ENCODE measurements around the gene SYTL4. TPM values are rescaled to one million over a fixed set of nuclear protein-coding genes. Genes with fewer than 3 reads are reported as not detected.
"Not testable (repeated sequence)": the region's sequence is repeated elsewhere in the genome, so short reads cannot be mapped to it uniquely, and the experiment has no call there.

SYTL4 gene
- total RNA-seq, 3 donors from 2014 or later (not counting 1 experiment from before 2014, with no cell fraction given), result 0.30 to 0.85 TPM; not detected in 1

DNA sequence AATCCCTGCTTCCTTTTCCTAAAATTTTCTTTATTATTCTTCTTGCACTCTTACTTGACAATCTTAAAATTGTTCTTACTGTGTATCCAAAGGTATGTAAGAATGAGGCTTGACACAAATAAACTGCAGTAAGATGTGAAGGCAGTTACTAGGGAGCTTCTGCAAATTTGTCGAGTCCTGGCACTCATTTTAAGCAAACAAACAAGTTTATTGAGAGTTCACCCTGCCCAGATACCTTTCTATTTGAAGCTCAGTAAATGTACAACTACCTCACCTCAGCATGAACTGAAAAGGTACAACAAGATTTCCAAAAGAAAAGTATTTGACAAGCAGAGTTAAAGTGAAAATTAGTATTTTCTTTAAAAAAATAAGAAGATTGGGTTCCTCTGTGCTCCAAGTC lies 13.3 kb upstream of the SYTL4 start:
- TF ChIP-seq CTCF (IDR thresholded peaks at IDR 0.05), result no peak
- Mint-ChIP-seq H3K4me3 (no peak overlapping the region), H3K9me3 (no peaks in the 10 kb centered on the region), H3K36me3 (no peaks in the 10 kb centered on the region), H3K27me3 (ENCODE audit: low read depth in 2 of 2) (peaks cover 3 to 18% of the 10 kb centered on the region in 2 donors), H3K4me1 (no peaks in the 10 kb centered on the region), H3K27ac (no peak overlapping the region)
- no peaks in the 10 kb centered on the region for H3K36me3 ChIP-seq (ENCODE audit: control insufficient read depth, insufficient read depth, low read length)
- no peaks in the 10 kb centered on the region for H3K27me3 ChIP-seq (ENCODE audit: control insufficient read depth, insufficient read depth, low read length)
- intact Hi-C loops (cut with micrococcal nuclease), result no loop called here
- no peak overlapping the region for H3K27ac ChIP-seq (ENCODE audit: low read length)
- WGBS (ENCODE audit: insufficient coverage), result no CpG with 5 or more reads among the region's 1 CpG
- no peak for ATAC-seq
- H3K4me3 ChIP-seq (ENCODE audit: low read length), result no peak overlapping the region
- no peaks in the 10 kb centered on the region for H3K4me1 ChIP-seq (ENCODE audit: control insufficient read depth, insufficient read depth, low read length)
- DNase-seq, result no peak
- no peaks in the 10 kb centered on the region for H3K9me3 ChIP-seq (ENCODE audit: control insufficient read depth, insufficient read depth, low read length)

DNA sequence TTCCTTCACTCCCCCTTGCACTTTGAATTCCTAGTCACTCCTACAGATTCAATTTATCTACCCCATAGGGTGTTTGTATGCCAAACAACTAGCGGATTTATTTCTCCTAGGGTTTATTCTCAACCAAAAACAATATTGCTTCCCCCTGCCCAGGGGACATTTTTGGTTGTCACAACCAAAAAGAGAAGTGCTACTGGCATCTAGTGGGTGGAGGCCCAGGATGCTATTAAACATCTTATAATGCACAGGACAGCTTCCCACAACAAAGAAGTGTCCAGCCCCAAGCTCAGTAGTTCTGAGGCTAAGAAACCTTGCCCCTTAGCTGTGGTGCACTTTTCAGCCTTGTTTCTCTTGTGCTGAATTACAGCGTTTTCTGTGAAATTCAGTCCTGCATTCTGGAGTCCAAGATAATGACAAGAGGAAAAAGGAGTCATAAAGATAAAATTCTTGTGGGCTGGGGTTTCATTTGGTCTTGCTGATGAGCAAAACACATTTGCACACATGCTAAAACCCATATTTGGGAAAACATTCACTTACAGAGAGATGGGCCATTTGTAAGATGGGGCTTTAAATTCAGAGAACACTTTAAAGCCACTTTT lies 11.2 kb upstream of the SYTL4 start:
- Histone ChIP-seq H3K27ac (ENCODE audit: low read length) (no peak overlapping the region), H3K4me3 (ENCODE audit: low read length) (no peak overlapping the region), H3K27me3 (ENCODE audit: control insufficient read depth, insufficient read depth, low read length) (no peaks in the 10 kb centered on the region), H3K9me3 (ENCODE audit: control insufficient read depth, insufficient read depth, low read length) (no peaks in the 10 kb centered on the region), H3K36me3 (ENCODE audit: control insufficient read depth, insufficient read depth, low read length) (no peaks in the 10 kb centered on the region), H3K4me1 (ENCODE audit: control insufficient read depth, insufficient read depth, low read length) (no peaks in the 10 kb centered on the region)
- Mint-ChIP-seq H3K36me3 (no peaks in the 10 kb centered on the region), H3K4me1 (no peaks in the 10 kb centered on the region), H3K27ac (no peak overlapping the region), H3K9me3 (no peaks in the 10 kb centered on the region), H3K4me3 (no peak overlapping the region), H3K27me3 (ENCODE audit: low read depth in 2 of 2) (peaks cover 3 to 12% of the 10 kb centered on the region in 2 donors)
- no peak for TF ChIP-seq CTCF (IDR thresholded peaks at IDR 0.05)
- no CpG with 5 or more reads among the region's 2 CpGs for WGBS (ENCODE audit: insufficient coverage)
- intact Hi-C loops (cut with micrococcal nuclease), result no loop called here
- ATAC-seq (no peak), DNase-seq (no peak)

GRCh38 chrX:100724006-100724405 lies 7.9 kb downstream of the SYTL4 start:
- H3K4me3 Mint-ChIP-seq; H3K9me3 Mint-ChIP-seq; DNase-seq; H3K4me1 ChIP-seq (ENCODE audit: control insufficient read depth, insufficient read depth, low read length); H3K27ac ChIP-seq (ENCODE audit: low read length); H3K4me3 ChIP-seq (ENCODE audit: low read length); H3K36me3 Mint-ChIP-seq; H3K4me1 Mint-ChIP-seq; H3K9me3 ChIP-seq (ENCODE audit: control insufficient read depth, insufficient read depth, low read length); ATAC-seq; intact Hi-C loops (cut with micrococcal nuclease); H3K27me3 ChIP-seq (ENCODE audit: control insufficient read depth, insufficient read depth, low read length); H3K36me3 ChIP-seq (ENCODE audit: control insufficient read depth, insufficient read depth, low read length); H3K27ac Mint-ChIP-seq: not testable (repeated sequence)
- peaks cover 10 to 25% of the 10 kb centered on the region in 2 donors for H3K27me3 Mint-ChIP-seq (ENCODE audit: low read depth in 2 of 2)
- WGBS (ENCODE audit: insufficient coverage), result no CpG with 5 or more reads among the region's 30 CpGs

GRCh38 chrX:100721328-100721727 lies 10.6 kb downstream of the SYTL4 start:
- no peak overlapping the region for H3K27ac ChIP-seq (ENCODE audit: low read length)
- H3K9me3 ChIP-seq (ENCODE audit: control insufficient read depth, insufficient read depth, low read length), result no peaks in the 10 kb centered on the region
- no peak overlapping the region for H3K4me3 ChIP-seq (ENCODE audit: low read length)
- no peaks in the 10 kb centered on the region for H3K27me3 ChIP-seq (ENCODE audit: control insufficient read depth, insufficient read depth, low read length)
- ATAC-seq (no peak), DNase-seq (no peak)
- H3K4me1 ChIP-seq (ENCODE audit: control insufficient read depth, insufficient read depth, low read length), result no peaks in the 10 kb centered on the region
- Mint-ChIP-seq H3K36me3 (no peaks in the 10 kb centered on the region), H3K9me3 (no peaks in the 10 kb centered on the region), H3K27ac (no peak overlapping the region), H3K4me3 (no peak overlapping the region), H3K4me1 (no peaks in the 10 kb centered on the region), H3K27me3 (ENCODE audit: low read depth in 2 of 2) (peaks cover 3 to 4% of the 10 kb centered on the region in 2 donors)
- intact Hi-C loops (cut with micrococcal nuclease), result no loop called here
- TF ChIP-seq CTCF (IDR thresholded peaks at IDR 0.05), result no peak
- no peaks in the 10 kb centered on the region for H3K36me3 ChIP-seq (ENCODE audit: control insufficient read depth, insufficient read depth, low read length)
